Liver (tissue), 9 donors: ENCODE measurements around the gene IRF2. TPM values are rescaled to one million over a fixed set of nuclear protein-coding genes. Genes with fewer than 3 reads are reported as not detected.

Experiments
- DNase-seq: peaks from one replicate; pipeline ENCODE4 v3.0.0-alpha.2; 2017; ENCODE audit warnings: low spot score
- H3K27ac ChIP-seq, 2 donors: one replicate each; pipeline ENCODE4 v1.7.0; 2013; ENCODE audit warnings: inconsistent platforms in 2 of 2, low read length in 2 of 2, control low read depth in 1 of 2, low read depth in 1 of 2, mild to moderate bottlenecking in 1 of 2
- H3K27me3 ChIP-seq, 4 donors: one replicate each; pipeline versions ENCODE4 v1.6.1 to v1.7.0; 2013; ENCODE audit warnings: low read length in 3 of 4, inconsistent platforms in 1 of 4, mild to moderate bottlenecking in 1 of 4, moderate library complexity in 1 of 4; ENCODE audit not compliant: control insufficient read depth in 4 of 4, insufficient read depth in 4 of 4
- H3K36me3 ChIP-seq, 4 donors: one replicate each; pipeline versions ENCODE4 v1.6.1 to v1.7.0; 2013; ENCODE audit warnings: low read length in 3 of 4, mild to moderate bottlenecking in 3 of 4, low read depth in 1 of 4, moderate library complexity in 1 of 4; ENCODE audit not compliant: control insufficient read depth in 4 of 4, insufficient read depth in 3 of 4
- H3K4me1 ChIP-seq, 4 donors: one replicate each; pipeline versions ENCODE4 v1.6.1 to v1.7.0; 2013; ENCODE audit warnings: low read length in 3 of 4, mild to moderate bottlenecking in 3 of 4, moderate library complexity in 1 of 4; ENCODE audit not compliant: control insufficient read depth in 4 of 4, insufficient read depth in 4 of 4
- H3K4me3 ChIP-seq, 3 donors: one replicate each; pipeline versions ENCODE4 v1.6.1 to v1.7.0; 2013; ENCODE audit warnings: low read length in 3 of 3, control low read depth in 1 of 3, low read depth in 1 of 3, mild to moderate bottlenecking in 1 of 3
- H3K9ac ChIP-seq, 2 donors: one replicate each; pipeline ENCODE4 v1.7.0; 2013; ENCODE audit warnings: low read length in 2 of 2, mild to moderate bottlenecking in 2 of 2, moderate library complexity in 2 of 2, control low read depth in 1 of 2, low read depth in 1 of 2
- H3K9me3 ChIP-seq, 4 donors: one replicate each; pipeline versions ENCODE4 v1.6.1 to v1.7.0; 2013; ENCODE audit warnings: low read length in 3 of 4; ENCODE audit not compliant: control insufficient read depth in 4 of 4
- EGR1 ChIP-seq, 2 donors: IDR thresholded peaks; 2 replicates each; pipeline ENCODE4 v1.6.1; 2016 to 2018; ENCODE audit warnings: antibody characterized with exemption in 2 of 2, low read depth in 2 of 2
- FOXA1 ChIP-seq: IDR thresholded peaks from 2 replicates; pipeline ENCODE4 v1.6.1; 2016; ENCODE audit warnings: antibody characterized with exemption
- FOXA2 ChIP-seq: IDR thresholded peaks from 2 replicates; pipeline ENCODE4 v1.6.1; 2016; ENCODE audit warnings: antibody characterized with exemption
- GABPA ChIP-seq, 2 donors: IDR thresholded peaks in 1 of 2; conservative IDR thresholded peaks in 1 of 2; 2 replicates each; pipeline ENCODE4 v1.6.1; 2016; ENCODE audit warnings: antibody characterized with exemption in 2 of 2, mild to moderate bottlenecking in 1 of 2, moderate library complexity in 1 of 2
- HNF4A ChIP-seq, 2 donors: conservative IDR thresholded peaks; 2 replicates each; pipeline ENCODE4 v1.6.1; 2016; ENCODE audit warnings: antibody characterized with exemption in 2 of 2, mild to moderate bottlenecking in 2 of 2
- HNF4G ChIP-seq: IDR thresholded peaks from 2 replicates; pipeline ENCODE4 v1.6.1; 2016; ENCODE audit warnings: antibody characterized with exemption
- JUND ChIP-seq, 2 donors: IDR thresholded peaks; 2 replicates each; pipeline ENCODE4 v1.6.1; 2016; ENCODE audit warnings: antibody characterized with exemption in 2 of 2
- NR2F2 ChIP-seq: IDR thresholded peaks from 2 replicates; pipeline ENCODE4 v1.6.1; 2016; ENCODE audit warnings: antibody characterized with exemption
- RAD21 ChIP-seq, 2 donors: IDR thresholded peaks; 2 replicates each; pipeline ENCODE4 v1.6.1; 2016; ENCODE audit warnings: antibody characterized with exemption in 2 of 2, mild to moderate bottlenecking in 2 of 2
- RXRA ChIP-seq, 2 donors: IDR thresholded peaks; 2 replicates each; pipeline ENCODE4 v1.6.1; 2017 to 2018; ENCODE audit warnings: antibody characterized with exemption in 2 of 2, mild to moderate bottlenecking in 1 of 2
- SP1 ChIP-seq: IDR thresholded peaks from 2 replicates; pipeline ENCODE4 v1.6.1; 2018; ENCODE audit warnings: antibody characterized with exemption, mild to moderate bottlenecking
- TAF1 ChIP-seq: conservative IDR thresholded peaks from 2 replicates; pipeline ENCODE4 v1.6.1; 2016; ENCODE audit warnings: antibody characterized with exemption, mild to moderate bottlenecking
- YY1 ChIP-seq: IDR thresholded peaks from 2 replicates; pipeline ENCODE4 v1.6.1; 2016; ENCODE audit warnings: antibody characterized with exemption, mild to moderate bottlenecking
- WGBS: extraction: QIAGEN DNeasy Blood & Tissue Kit; methylation state at CpG from one replicate; pipeline ENCODE4 v1.1.7; 2013; 5-methylcytosine and 5-hydroxymethylcytosine counted together
- polyA plus RNA-seq, 2 donors: library from polyadenylated mRNA; stranded (reverse) in 1 of 2; unstranded in 1 of 2; fragments of 200-250 nt in 1 of 2; fragments of >200 nt in 1 of 2; fragmentation: Nextera tagmentation in 1 of 2; extraction: Ambion mirVana in 1 of 2; gene quantifications; one replicate each; pipeline versions ENCODE4 v1.2.1 to v1.2.3, GENCODE V29; 2013 to 2015
- total RNA-seq, 2 donors: library from RNA; depleted of rRNA; stranded (reverse); fragments of >200 nt; gene quantifications; one replicate each; pipeline ENCODE4 v1.2.3, GENCODE V29; 2014
- TF ChIP-seq, protein P1 (sequence below): IDR thresholded peaks from 2 replicates; pipeline ENCODE4 v1.6.1; 2016; ENCODE audit warnings: antibody characterized with exemption
- TF ChIP-seq, protein P2 (sequence below): IDR thresholded peaks from 2 replicates; pipeline ENCODE4 v1.6.1; 2016; ENCODE audit warnings: antibody characterized with exemption, mild to moderate bottlenecking
- TF ChIP-seq, protein P3 (sequence below): fragments of 150-350 bp; IDR thresholded peaks from 2 replicates; pipeline ENCODE4 v1.5.1; 2017; ENCODE audit warnings: improper control_type of control experiment, low read depth, low read length; ENCODE audit not compliant: missing input control
- TF ChIP-seq, protein P4 (sequence below): IDR thresholded peaks from 2 replicates; pipeline ENCODE4 v1.6.1; 2016; ENCODE audit warnings: antibody characterized with exemption
- TF ChIP-seq, protein P5 (sequence below): IDR thresholded peaks from 2 replicates; pipeline ENCODE4 v1.6.1; 2016; ENCODE audit warnings: antibody characterized with exemption
- donor health status: healthy.
- donor health status: healthy.
- donor health status: healthy.
- donor health status: healthy.
- donor health status: healthy.

Gene IRF2
- total and polyA plus RNA-seq, 4 donors, result 12.9 to 25.5 (median 22.2) TPM

DNA sequence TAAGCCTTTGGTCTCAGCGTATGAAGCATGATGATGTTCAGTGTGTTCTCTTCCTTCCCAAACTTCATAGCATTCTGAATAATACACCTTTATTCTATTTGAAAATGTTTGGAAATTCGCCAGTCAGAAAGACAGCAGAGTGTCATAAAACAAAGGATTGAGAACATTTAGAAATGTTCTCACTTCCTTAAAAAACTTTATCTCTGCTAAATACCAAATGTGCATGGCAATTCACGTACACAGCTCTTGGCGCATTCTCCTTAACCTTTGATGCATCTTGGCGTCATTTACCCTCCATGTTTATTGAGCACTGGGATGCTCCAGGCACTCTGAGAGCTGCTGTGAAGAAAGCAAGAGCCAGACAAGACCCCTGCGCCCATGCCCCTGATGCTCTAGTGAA lies 7.2 kb upstream of the IRF2 start (continued):
- TF ChIP-seq, protein P1, sequence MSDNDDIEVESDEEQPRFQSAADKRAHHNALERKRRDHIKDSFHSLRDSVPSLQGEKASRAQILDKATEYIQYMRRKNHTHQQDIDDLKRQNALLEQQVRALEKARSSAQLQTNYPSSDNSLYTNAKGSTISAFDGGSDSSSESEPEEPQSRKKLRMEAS, result no peak

DNA sequence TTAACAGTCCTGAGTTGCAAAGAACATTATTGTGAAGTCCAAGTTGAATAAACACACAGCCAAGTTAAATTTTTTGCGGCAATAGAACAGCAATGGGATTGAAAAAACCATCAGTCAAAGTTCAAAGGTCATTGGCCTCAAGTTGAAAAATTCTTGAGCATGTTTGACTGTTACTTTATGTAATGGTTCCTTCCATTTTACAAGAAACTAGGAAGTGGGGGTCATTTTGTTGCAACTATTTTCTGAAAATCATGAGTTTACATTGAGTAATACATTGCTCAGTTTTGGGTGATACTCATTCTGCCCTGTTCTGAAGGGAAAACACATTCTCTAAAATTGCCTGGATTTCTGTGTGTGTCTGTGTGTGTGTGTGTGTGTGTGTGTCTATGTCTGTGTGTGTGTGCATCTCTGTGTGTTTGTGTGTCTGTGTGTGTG lies 5.2 kb upstream of the IRF2 start:
- Histone ChIP-seq H3K4me3 (no peak overlapping the region), H3K36me3 (no peaks in the 10 kb centered on the region), H3K27ac (peak overlapping the region; percentile 36 to 47), H3K27me3 (no peaks in the 10 kb centered on the region), H3K4me1 (peaks cover 6 to 44% (median 31%) of the 10 kb centered on the region in 4 donors), H3K9ac (no peak overlapping the region), H3K9me3 (no peaks in the 10 kb centered on the region)
- WGBS, result 21% methylated on average over 1 of the region's 1 CpG
- TF ChIP-seq, protein P2, sequence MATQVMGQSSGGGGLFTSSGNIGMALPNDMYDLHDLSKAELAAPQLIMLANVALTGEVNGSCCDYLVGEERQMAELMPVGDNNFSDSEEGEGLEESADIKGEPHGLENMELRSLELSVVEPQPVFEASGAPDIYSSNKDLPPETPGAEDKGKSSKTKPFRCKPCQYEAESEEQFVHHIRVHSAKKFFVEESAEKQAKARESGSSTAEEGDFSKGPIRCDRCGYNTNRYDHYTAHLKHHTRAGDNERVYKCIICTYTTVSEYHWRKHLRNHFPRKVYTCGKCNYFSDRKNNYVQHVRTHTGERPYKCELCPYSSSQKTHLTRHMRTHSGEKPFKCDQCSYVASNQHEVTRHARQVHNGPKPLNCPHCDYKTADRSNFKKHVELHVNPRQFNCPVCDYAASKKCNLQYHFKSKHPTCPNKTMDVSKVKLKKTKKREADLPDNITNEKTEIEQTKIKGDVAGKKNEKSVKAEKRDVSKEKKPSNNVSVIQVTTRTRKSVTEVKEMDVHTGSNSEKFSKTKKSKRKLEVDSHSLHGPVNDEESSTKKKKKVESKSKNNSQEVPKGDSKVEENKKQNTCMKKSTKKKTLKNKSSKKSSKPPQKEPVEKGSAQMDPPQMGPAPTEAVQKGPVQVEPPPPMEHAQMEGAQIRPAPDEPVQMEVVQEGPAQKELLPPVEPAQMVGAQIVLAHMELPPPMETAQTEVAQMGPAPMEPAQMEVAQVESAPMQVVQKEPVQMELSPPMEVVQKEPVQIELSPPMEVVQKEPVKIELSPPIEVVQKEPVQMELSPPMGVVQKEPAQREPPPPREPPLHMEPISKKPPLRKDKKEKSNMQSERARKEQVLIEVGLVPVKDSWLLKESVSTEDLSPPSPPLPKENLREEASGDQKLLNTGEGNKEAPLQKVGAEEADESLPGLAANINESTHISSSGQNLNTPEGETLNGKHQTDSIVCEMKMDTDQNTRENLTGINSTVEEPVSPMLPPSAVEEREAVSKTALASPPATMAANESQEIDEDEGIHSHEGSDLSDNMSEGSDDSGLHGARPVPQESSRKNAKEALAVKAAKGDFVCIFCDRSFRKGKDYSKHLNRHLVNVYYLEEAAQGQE, result no peak
- TF ChIP-seq, protein P1, result peak; percentile 72
- TF ChIP-seq YY1 (no peak), GABPA (IDR thresholded peaks at IDR 0.05 in 1 of 2, conservative IDR thresholded peaks at IDR 0.05 in 1 of 2) (no peak), FOXA2 (no peak), HNF4A (conservative IDR thresholded peaks at IDR 0.05) (peak; percentile 75 to 86), RXRA (IDR thresholded peaks at IDR 0.05) (peak; percentile 96 to 97), HNF4G (peak; percentile 31), JUND (IDR thresholded peaks at IDR 0.05) (no peak), FOXA1 (no peak), RAD21 (IDR thresholded peaks at IDR 0.05) (peak; percentile 49 to 51), NR2F2 (peak; percentile 90), EGR1 (IDR thresholded peaks at IDR 0.05; ENCODE audit: low read depth in 2 of 2) (peak in 1 of 2 donors; percentile 30), SP1 (peak; percentile 67), TAF1 (no peak)
- TF ChIP-seq, protein P3, sequence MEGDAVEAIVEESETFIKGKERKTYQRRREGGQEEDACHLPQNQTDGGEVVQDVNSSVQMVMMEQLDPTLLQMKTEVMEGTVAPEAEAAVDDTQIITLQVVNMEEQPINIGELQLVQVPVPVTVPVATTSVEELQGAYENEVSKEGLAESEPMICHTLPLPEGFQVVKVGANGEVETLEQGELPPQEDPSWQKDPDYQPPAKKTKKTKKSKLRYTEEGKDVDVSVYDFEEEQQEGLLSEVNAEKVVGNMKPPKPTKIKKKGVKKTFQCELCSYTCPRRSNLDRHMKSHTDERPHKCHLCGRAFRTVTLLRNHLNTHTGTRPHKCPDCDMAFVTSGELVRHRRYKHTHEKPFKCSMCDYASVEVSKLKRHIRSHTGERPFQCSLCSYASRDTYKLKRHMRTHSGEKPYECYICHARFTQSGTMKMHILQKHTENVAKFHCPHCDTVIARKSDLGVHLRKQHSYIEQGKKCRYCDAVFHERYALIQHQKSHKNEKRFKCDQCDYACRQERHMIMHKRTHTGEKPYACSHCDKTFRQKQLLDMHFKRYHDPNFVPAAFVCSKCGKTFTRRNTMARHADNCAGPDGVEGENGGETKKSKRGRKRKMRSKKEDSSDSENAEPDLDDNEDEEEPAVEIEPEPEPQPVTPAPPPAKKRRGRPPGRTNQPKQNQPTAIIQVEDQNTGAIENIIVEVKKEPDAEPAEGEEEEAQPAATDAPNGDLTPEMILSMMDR, result no peak
- TF ChIP-seq, protein P4, sequence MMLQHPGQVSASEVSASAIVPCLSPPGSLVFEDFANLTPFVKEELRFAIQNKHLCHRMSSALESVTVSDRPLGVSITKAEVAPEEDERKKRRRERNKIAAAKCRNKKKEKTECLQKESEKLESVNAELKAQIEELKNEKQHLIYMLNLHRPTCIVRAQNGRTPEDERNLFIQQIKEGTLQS, result no peak
- TF ChIP-seq, protein P5, sequence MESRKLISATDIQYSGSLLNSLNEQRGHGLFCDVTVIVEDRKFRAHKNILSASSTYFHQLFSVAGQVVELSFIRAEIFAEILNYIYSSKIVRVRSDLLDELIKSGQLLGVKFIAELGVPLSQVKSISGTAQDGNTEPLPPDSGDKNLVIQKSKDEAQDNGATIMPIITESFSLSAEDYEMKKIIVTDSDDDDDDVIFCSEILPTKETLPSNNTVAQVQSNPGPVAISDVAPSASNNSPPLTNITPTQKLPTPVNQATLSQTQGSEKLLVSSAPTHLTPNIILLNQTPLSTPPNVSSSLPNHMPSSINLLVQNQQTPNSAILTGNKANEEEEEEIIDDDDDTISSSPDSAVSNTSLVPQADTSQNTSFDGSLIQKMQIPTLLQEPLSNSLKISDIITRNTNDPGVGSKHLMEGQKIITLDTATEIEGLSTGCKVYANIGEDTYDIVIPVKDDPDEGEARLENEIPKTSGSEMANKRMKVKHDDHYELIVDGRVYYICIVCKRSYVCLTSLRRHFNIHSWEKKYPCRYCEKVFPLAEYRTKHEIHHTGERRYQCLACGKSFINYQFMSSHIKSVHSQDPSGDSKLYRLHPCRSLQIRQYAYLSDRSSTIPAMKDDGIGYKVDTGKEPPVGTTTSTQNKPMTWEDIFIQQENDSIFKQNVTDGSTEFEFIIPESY, result peak; percentile 50
- DNase-seq, result no peak
